Mesendoderm (in vitro differentiated cells): ENCODE measurements around the gene ITPR2.

Experiments
- DNase-seq: peaks from one replicate; pipeline ENCODE4 v3.0.0; 2013
- H2AK5ac ChIP-seq: 2 replicates; pipeline ENCODE4 v1.6.1; 2013; ENCODE audit warnings: low read length, inconsistent platforms
- H2BK120ac ChIP-seq: 2 replicates; pipeline ENCODE4 v1.6.1; 2013; ENCODE audit warnings: low read depth, mild to moderate bottlenecking, low read length, moderate library complexity, mixed read lengths
- H2BK15ac ChIP-seq: replicated peaks from 2 replicates; pipeline ENCODE4 v1.6.1; 2013; ENCODE audit warnings: low read depth, mild to moderate bottlenecking, moderate library complexity
- H2BK5ac ChIP-seq: 2 replicates; pipeline ENCODE4 v1.6.1; 2013; ENCODE audit warnings: low read length, inconsistent platforms
- H3K18ac ChIP-seq: 2 replicates; pipeline ENCODE4 v1.6.1; 2013; ENCODE audit warnings: mild to moderate bottlenecking, low read length, mixed read lengths
- H3K23ac ChIP-seq: one replicate; pipeline ENCODE4 v1.6.1; 2013; ENCODE audit warnings: low read length
- H3K27ac ChIP-seq: 2 replicates; pipeline ENCODE4 v1.5.1; 2013; ENCODE audit warnings: low read depth, mild to moderate bottlenecking, inconsistent platforms, low read length, moderate library complexity
- H3K27me3 ChIP-seq: 2 replicates; pipeline ENCODE4 v1.6.1; 2013; ENCODE audit warnings: low read length, control low read depth, mild to moderate bottlenecking, inconsistent platforms; ENCODE audit not compliant: insufficient read depth, poor library complexity
- H3K36me3 ChIP-seq: 2 replicates; pipeline ENCODE4 v1.6.1; 2013; ENCODE audit warnings: low read length, inconsistent platforms; ENCODE audit not compliant: control insufficient read depth, insufficient read depth
- H3K4ac ChIP-seq: one replicate; pipeline ENCODE4 v1.6.1; 2013; ENCODE audit warnings: low read depth, mild to moderate bottlenecking, low read length, moderate library complexity
- H3K4me1 ChIP-seq: 2 replicates; pipeline ENCODE4 v1.6.1; 2013; ENCODE audit warnings: low read depth, low read length, inconsistent platforms; ENCODE audit not compliant: control insufficient read depth
- H3K4me2 ChIP-seq: 2 replicates; pipeline ENCODE4 v1.6.1; 2013; ENCODE audit warnings: low read length
- H3K4me3 ChIP-seq: 2 replicates; pipeline ENCODE4 v1.5.1; 2013; ENCODE audit warnings: mild to moderate bottlenecking, low read length
- H3K56ac ChIP-seq: one replicate; pipeline ENCODE4 v1.6.1; 2013; ENCODE audit warnings: low read length
- H3K79me1 ChIP-seq: 2 replicates; pipeline ENCODE4 v1.6.1; 2013; ENCODE audit warnings: low read length, inconsistent platforms
- H3K79me2 ChIP-seq: 2 replicates; pipeline ENCODE4 v1.6.1; 2013; ENCODE audit warnings: mild to moderate bottlenecking, low read length; ENCODE audit not compliant: control insufficient read depth, insufficient read depth
- H3K9ac ChIP-seq: 2 replicates; pipeline ENCODE4 v1.6.1; 2013; ENCODE audit warnings: low read length, inconsistent platforms
- H4K5ac ChIP-seq: one replicate; pipeline ENCODE4 v1.6.1; 2013; ENCODE audit warnings: low read length
- H4K8ac ChIP-seq: one replicate; pipeline ENCODE4 v1.6.1; 2013; ENCODE audit warnings: low read depth, mild to moderate bottlenecking, control low read depth, low read length, moderate library complexity
- WGBS: extraction: QIAGEN DNeasy Blood & Tissue Kit; methylation state at CpG from one replicate; pipeline ENCODE4 v1.1.7; 2013; ENCODE audit warnings: low lambda C conversion rate, missing lambda C conversion rate; ENCODE audit not compliant: insufficient coverage; ENCODE audit errors: extremely low coverage; 5-methylcytosine and 5-hydroxymethylcytosine counted together

ITPR2 gene

DNA sequence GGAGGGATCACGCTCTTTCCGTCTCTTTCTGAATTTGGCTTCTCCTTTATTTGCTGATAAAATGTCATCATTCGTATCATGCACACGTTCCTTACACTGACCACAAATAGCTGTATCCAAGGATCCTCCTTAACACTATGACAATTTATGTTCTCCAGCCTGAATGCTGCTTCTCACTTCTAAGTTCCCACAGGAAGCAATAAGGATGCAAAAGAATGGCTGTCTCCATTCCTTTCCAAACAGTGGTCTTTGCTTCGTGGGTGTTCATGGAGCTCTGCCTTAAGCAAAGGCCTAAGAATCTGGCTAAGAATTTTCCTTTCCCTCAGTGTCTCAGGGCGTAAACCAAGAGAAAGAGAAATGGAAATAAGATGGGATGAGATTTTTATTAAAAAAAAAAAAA lies 200.2 kb downstream of the ITPR2 start:
- Histone ChIP-seq H2BK5ac (no peak overlapping the region), H3K4me1 (no peaks in the 10 kb centered on the region), H3K4ac (no peak overlapping the region), H3K56ac (no peak overlapping the region), H2AK5ac (no peak overlapping the region), H3K27me3 (no peaks in the 10 kb centered on the region), H3K4me3 (no peak overlapping the region), H4K5ac (no peak overlapping the region), H2BK15ac (no peak overlapping the region), H3K23ac (no peak overlapping the region), H3K18ac (no peak overlapping the region), H2BK120ac (no peak overlapping the region), H3K79me2 (no peaks in the 10 kb centered on the region), H3K79me1 (no peaks in the 10 kb centered on the region), H4K8ac (no peak overlapping the region), H3K36me3 (no peaks in the 10 kb centered on the region), H3K9ac (no peak overlapping the region), H3K4me2 (no peak overlapping the region), H3K27ac (no peak overlapping the region)
- no peak for DNase-seq
- no CpG with 5 or more reads among the region's 6 CpGs for WGBS

DNA sequence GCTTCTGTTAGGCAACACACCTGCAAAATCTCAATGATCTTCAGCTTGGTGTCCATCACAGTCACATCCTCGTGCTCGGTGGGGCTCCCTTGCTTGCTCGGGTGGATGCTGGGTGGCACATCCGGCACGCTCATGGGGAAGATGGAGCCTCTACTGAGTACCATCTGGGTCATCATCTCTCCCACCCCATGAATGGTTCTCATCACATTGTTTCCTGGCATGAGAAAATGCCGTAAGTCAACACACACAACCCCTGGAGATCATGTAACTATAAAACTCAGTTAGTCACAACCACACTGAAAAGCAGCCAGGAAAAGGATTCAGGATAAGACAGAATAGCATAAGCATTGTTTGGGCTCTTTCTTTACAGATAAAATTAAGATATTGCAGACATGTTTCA lies 201.1 kb downstream of the ITPR2 start:
- H3K79me1 ChIP-seq = no peaks in the 10 kb centered on the region
- no peak overlapping the region for H2BK120ac ChIP-seq
- no peak overlapping the region for H2AK5ac ChIP-seq
- no peaks in the 10 kb centered on the region for H3K36me3 ChIP-seq
- no peak overlapping the region for H3K18ac ChIP-seq
- WGBS = no CpG with 5 or more reads among the region's 6 CpGs
- no peak overlapping the region for H2BK15ac ChIP-seq
- H3K4me1 ChIP-seq = no peaks in the 10 kb centered on the region
- H3K4ac ChIP-seq = no peak overlapping the region
- no peak overlapping the region for H3K56ac ChIP-seq
- no peak overlapping the region for H3K4me3 ChIP-seq
- no peak overlapping the region for H2BK5ac ChIP-seq
- H3K27ac ChIP-seq = no peak overlapping the region
- H3K79me2 ChIP-seq = no peaks in the 10 kb centered on the region
- H4K8ac ChIP-seq = no peak overlapping the region
- H3K4me2 ChIP-seq = no peak overlapping the region
- H3K27me3 ChIP-seq = no peaks in the 10 kb centered on the region
- no peak for DNase-seq
- H4K5ac ChIP-seq = no peak overlapping the region
- H3K9ac ChIP-seq = no peak overlapping the region
- no peak overlapping the region for H3K23ac ChIP-seq

DNA sequence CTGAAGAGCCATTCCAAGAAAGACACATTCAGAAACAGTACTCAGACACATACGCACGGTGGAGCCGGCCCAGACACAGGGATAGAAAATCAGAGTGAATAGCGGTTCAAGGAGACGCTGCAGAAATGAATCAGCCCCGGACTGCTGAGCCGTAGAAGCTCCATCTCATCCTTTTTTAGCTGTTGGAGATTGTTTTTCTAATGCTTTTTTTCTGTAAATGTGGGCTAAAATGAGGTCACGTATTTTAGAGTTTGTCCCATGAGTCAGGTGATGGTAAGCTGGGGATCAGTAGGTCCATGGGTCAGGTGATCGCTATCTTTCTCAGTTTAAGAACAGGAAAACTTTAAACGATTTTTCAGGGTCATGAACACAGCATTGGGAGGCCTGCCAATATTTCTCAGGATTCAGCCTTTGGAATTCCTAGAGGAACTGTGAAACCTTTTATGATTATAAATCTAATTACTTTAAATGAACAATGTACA lies 202.4 kb downstream of the ITPR2 start:
- Histone ChIP-seq H3K4me3 (no peak overlapping the region), H2AK5ac (no peak overlapping the region), H4K5ac (no peak overlapping the region), H3K4me2 (no peak overlapping the region), H3K9ac (no peak overlapping the region), H2BK5ac (no peak overlapping the region), H4K8ac (no peak overlapping the region), H2BK15ac (no peak overlapping the region), H3K27me3 (no peaks in the 10 kb centered on the region), H3K23ac (no peak overlapping the region), H3K4me1 (no peaks in the 10 kb centered on the region), H3K27ac (no peak overlapping the region), H3K79me2 (no peaks in the 10 kb centered on the region), H3K36me3 (no peaks in the 10 kb centered on the region), H2BK120ac (no peak overlapping the region), H3K56ac (no peak overlapping the region), H3K18ac (no peak overlapping the region), H3K4ac (no peak overlapping the region), H3K79me1 (no peaks in the 10 kb centered on the region)
- WGBS = no CpG with 5 or more reads among the region's 10 CpGs
- no peak for DNase-seq

DNA sequence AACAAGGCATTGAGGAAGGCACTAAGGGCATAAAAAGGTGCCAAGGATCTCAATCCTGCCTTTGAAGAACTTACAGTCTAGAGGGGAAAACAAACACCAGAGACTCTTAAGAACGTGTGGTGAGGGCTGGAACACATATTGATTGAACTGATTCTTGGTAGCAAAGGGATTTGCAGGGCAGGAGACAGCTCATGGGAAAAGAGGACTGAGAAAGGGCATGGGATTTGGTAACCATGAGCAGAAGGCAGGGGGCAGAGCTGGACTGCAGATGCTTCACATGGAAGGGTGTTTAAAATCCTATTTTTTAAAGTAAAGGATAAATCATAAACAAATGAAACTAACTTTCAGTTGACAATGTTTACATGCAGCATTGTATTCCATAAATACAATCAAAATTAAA lies 203.1 kb downstream of the ITPR2 start:
- no peak overlapping the region for H4K5ac ChIP-seq
- H2BK120ac ChIP-seq = no peak overlapping the region
- no peak overlapping the region for H3K23ac ChIP-seq
- H3K18ac ChIP-seq = no peak overlapping the region
- no peak overlapping the region for H2BK5ac ChIP-seq
- no peak overlapping the region for H3K27ac ChIP-seq
- H3K4me2 ChIP-seq = no peak overlapping the region
- no peaks in the 10 kb centered on the region for H3K36me3 ChIP-seq
- H3K9ac ChIP-seq = no peak overlapping the region
- no peak overlapping the region for H3K4ac ChIP-seq
- no CpG with 5 or more reads among the region's 1 CpG for WGBS
- H3K79me2 ChIP-seq = no peaks in the 10 kb centered on the region
- no peak overlapping the region for H3K4me3 ChIP-seq
- H3K79me1 ChIP-seq = no peaks in the 10 kb centered on the region
- H3K4me1 ChIP-seq = no peaks in the 10 kb centered on the region
- H3K56ac ChIP-seq = no peak overlapping the region
- H2BK15ac ChIP-seq = no peak overlapping the region
- DNase-seq = peak; percentile 26
- H4K8ac ChIP-seq = no peak overlapping the region
- H3K27me3 ChIP-seq = no peaks in the 10 kb centered on the region
- no peak overlapping the region for H2AK5ac ChIP-seq

- no peak overlapping the region for H2AK5ac ChIP-seq
- H3K56ac ChIP-seq = no peak overlapping the region
- DNase-seq = no peak
- H3K4me2 ChIP-seq = no peak overlapping the region
- no peaks in the 10 kb centered on the region for H3K4me1 ChIP-seq
- no peak overlapping the region for H4K5ac ChIP-seq
- WGBS = no CpG with 5 or more reads among the region's 2 CpGs
- H3K27me3 ChIP-seq = no peaks in the 10 kb centered on the region
- H2BK5ac ChIP-seq = no peak overlapping the region
- H3K79me1 ChIP-seq = no peaks in the 10 kb centered on the region
- H3K9ac ChIP-seq = no peak overlapping the region
- no peak overlapping the region for H3K4me3 ChIP-seq
- H3K4ac ChIP-seq = no peak overlapping the region
- H4K8ac ChIP-seq = no peak overlapping the region
- no peaks in the 10 kb centered on the region for H3K79me2 ChIP-seq
- no peak overlapping the region for H2BK15ac ChIP-seq
- H3K36me3 ChIP-seq = no peaks in the 10 kb centered on the region
- no peak overlapping the region for H3K27ac ChIP-seq
- H2BK120ac ChIP-seq = no peak overlapping the region
- no peak overlapping the region for H3K18ac ChIP-seq
- H3K23ac ChIP-seq = no peak overlapping the region
Measured at GRCh38 chr12:26628234-26628633, 204.8 kb downstream of the ITPR2 start.

DNA sequence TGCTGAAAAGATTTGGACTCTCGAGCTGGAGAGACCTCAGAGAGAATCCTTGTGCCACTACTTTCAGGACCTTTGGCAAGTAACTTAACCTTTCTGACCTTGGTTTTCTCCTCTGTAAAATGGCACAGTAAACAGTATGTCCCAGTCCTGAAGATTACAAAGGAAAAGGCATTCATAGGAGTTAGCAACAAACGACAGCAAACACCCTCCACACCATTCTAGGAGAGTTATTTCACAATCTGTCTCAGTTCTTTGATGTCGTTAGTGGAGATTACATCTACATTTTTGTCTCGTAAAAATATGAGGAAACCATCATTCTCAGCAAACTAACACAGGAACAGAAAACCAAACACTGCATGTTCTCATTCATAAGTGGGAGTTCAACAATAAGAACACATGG lies 205.7 kb downstream of the ITPR2 start:
- Histone ChIP-seq H3K36me3 (no peaks in the 10 kb centered on the region), H3K4me1 (no peaks in the 10 kb centered on the region), H3K79me2 (no peaks in the 10 kb centered on the region), H2BK15ac (no peak overlapping the region), H3K23ac (no peak overlapping the region), H3K56ac (no peak overlapping the region), H3K4me3 (no peak overlapping the region), H2BK5ac (no peak overlapping the region), H2AK5ac (no peak overlapping the region), H4K8ac (peak overlapping the region; percentile 14), H3K4ac (no peak overlapping the region), H3K27me3 (no peaks in the 10 kb centered on the region), H3K9ac (no peak overlapping the region), H3K18ac (no peak overlapping the region), H3K79me1 (no peaks in the 10 kb centered on the region), H2BK120ac (no peak overlapping the region), H3K4me2 (no peak overlapping the region), H4K5ac (no peak overlapping the region), H3K27ac (no peak overlapping the region)
- DNase-seq = no peak
- no CpG with 5 or more reads among the region's 4 CpGs for WGBS
